Measurements from ENCODE around the gene RPS6KA4.

Gene RPS6KA4

DNA sequence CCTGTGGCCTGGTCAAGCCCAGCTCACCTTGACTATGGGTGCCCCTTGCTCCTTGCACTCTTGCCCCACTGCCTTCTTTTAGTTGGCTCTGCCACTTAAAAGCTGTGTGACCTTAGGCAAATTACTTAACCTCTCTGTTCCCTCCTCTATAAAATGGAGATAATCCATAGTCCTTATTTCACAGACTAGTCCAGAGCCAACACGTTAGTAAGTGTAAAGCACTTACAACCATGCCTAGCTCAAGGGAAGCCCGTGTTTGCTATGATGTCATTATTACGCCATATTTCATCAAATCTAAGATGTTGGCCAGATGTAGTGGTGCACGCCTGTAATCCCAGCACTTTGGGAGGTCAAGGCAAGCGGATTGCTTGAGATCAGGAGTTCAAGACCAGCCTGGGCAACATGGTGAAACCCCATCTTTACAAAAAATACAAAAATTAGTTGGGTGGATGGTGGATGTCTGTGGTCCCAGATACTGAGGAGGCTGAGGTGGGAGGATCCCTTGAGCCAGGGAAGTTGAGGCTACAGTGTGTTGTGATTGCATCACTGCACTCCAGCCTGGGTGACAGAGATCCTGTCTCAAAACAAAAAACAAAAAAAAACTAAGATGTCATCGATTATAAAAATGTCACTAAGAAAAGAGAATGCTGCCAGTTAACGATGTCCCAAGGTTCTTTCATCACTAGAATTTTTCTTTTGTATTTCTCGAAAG, 21.3 kb upstream of the RPS6KA4 start:
- H3K9me3 ChIP-seq (ENCODE audit: low read length), result no peaks in the 10 kb centered on the region
- H3K36me3 ChIP-seq (ENCODE audit: insufficient read depth, low read length), result no peaks in the 10 kb centered on the region
- no peak overlapping the region for H2AFZ ChIP-seq (ENCODE audit: low read depth, low read length)
- peaks cover 26% of the 10 kb centered on the region for H3K27me3 ChIP-seq (ENCODE audit: insufficient read depth, low read length)
- H3K4me1 ChIP-seq (ENCODE audit: insufficient read depth, low read length), result peaks cover 2% of the 10 kb centered on the region
- no peak overlapping the region for H3K4me3 ChIP-seq (ENCODE audit: low read length)

- no peak overlapping the region for H3K4me3 ChIP-seq (ENCODE audit: low read length)
- peaks cover 26% of the 10 kb centered on the region for H3K27me3 ChIP-seq (ENCODE audit: insufficient read depth, low read length)
- no peaks in the 10 kb centered on the region for H3K36me3 ChIP-seq (ENCODE audit: insufficient read depth, low read length)
- peaks cover 2% of the 10 kb centered on the region for H3K4me1 ChIP-seq (ENCODE audit: insufficient read depth, low read length)
- H2AFZ ChIP-seq (ENCODE audit: low read depth, low read length), result no peak overlapping the region
- H3K9me3 ChIP-seq (ENCODE audit: low read length), result no peaks in the 10 kb centered on the region
Observed at GRCh38 chr11:64338716-64339115, 20.2 kb upstream of the RPS6KA4 start.

DNA sequence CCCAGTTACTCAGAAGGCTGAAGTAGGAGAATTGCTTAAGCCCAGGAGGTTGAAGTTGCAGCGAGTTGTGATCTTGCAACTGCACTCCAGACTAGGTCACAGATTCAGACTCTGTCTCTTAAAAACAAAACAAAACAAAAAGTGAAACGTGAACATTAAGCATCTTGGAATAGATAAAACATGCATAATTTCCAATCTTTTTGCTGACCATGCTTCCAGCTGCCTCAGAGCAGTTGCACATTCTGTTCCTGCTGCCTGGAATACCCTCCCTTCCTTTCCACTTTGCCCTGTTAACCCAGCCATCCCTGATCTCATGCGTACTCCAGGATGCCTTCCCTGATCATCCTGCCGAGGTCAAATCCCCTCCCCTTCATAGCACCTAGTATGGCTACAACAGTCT, 19.7 kb upstream of the RPS6KA4 start:
- peaks cover 26% of the 10 kb centered on the region for H3K27me3 ChIP-seq (ENCODE audit: insufficient read depth, low read length)
- H3K36me3 ChIP-seq (ENCODE audit: insufficient read depth, low read length), result no peaks in the 10 kb centered on the region
- peaks cover 2% of the 10 kb centered on the region for H3K4me1 ChIP-seq (ENCODE audit: insufficient read depth, low read length)
- H3K4me3 ChIP-seq (ENCODE audit: low read length), result no peak overlapping the region
- H2AFZ ChIP-seq (ENCODE audit: low read depth, low read length), result no peak overlapping the region
- no peaks in the 10 kb centered on the region for H3K9me3 ChIP-seq (ENCODE audit: low read length)

GRCh38 chr11:64339754-64340408, 19.1 kb upstream of the RPS6KA4 start, which contains the start of gene CCDC88B:
Gene CCDC88B, plus strand, starts transcription at chr11:64340204. Its CDS starts 63 bp downstream, at chr11:64340267.
- Histone ChIP-seq H3K36me3 (ENCODE audit: insufficient read depth, low read length) (no peaks in the 10 kb centered on the region), H3K4me3 (ENCODE audit: low read length) (no peak within 1 kb of the TSS), H3K27me3 (ENCODE audit: insufficient read depth, low read length) (peaks cover 26% of the 10 kb centered on the region), H2AFZ (ENCODE audit: low read depth, low read length) (no peak within 1 kb of the TSS), H3K4me1 (ENCODE audit: insufficient read depth, low read length) (peaks cover 2% of the 10 kb centered on the region), H3K9me3 (ENCODE audit: low read length) (no peaks in the 10 kb centered on the region)

- Histone ChIP-seq H3K36me3 (ENCODE audit: insufficient read depth, low read length) (no peaks in the 10 kb centered on the region), H3K9me3 (ENCODE audit: low read length) (no peaks in the 10 kb centered on the region), H2AFZ (ENCODE audit: low read depth, low read length) (no peak overlapping the region), H3K4me3 (ENCODE audit: low read length) (no peak overlapping the region), H3K27me3 (ENCODE audit: insufficient read depth, low read length) (peaks cover 26% of the 10 kb centered on the region), H3K4me1 (ENCODE audit: insufficient read depth, low read length) (no peaks in the 10 kb centered on the region)
Observed at GRCh38 chr11:64340671-64341335, 18.2 kb upstream of the RPS6KA4 start.

DNA sequence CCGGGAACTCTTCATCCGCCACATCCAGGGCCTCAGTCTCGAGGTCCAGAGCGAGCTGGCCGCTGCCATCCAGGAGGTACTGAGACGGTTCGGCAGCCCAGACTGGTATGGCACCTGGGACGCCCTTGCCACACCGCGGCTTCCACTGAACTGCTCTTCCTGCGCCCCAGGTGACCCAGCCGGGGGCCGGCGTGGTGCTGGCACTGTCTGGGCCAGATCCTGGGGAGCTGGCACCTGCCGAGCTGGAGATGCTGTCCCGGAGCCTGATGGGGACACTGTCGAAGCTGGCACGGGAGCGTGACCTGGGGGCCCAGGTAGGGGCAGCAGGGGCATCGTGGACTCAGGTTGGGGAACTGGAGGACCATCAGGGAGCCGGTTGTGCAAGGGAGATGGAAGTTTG, 17.5 kb upstream of the RPS6KA4 start:
- Histone ChIP-seq H3K9me3 (ENCODE audit: low read length) (no peaks in the 10 kb centered on the region), H3K4me3 (ENCODE audit: low read length) (no peak overlapping the region), H2AFZ (ENCODE audit: low read depth, low read length) (no peak overlapping the region), H3K4me1 (ENCODE audit: insufficient read depth, low read length) (no peaks in the 10 kb centered on the region), H3K27me3 (ENCODE audit: insufficient read depth, low read length) (peaks cover 26% of the 10 kb centered on the region), H3K36me3 (ENCODE audit: insufficient read depth, low read length) (no peaks in the 10 kb centered on the region)

DNA sequence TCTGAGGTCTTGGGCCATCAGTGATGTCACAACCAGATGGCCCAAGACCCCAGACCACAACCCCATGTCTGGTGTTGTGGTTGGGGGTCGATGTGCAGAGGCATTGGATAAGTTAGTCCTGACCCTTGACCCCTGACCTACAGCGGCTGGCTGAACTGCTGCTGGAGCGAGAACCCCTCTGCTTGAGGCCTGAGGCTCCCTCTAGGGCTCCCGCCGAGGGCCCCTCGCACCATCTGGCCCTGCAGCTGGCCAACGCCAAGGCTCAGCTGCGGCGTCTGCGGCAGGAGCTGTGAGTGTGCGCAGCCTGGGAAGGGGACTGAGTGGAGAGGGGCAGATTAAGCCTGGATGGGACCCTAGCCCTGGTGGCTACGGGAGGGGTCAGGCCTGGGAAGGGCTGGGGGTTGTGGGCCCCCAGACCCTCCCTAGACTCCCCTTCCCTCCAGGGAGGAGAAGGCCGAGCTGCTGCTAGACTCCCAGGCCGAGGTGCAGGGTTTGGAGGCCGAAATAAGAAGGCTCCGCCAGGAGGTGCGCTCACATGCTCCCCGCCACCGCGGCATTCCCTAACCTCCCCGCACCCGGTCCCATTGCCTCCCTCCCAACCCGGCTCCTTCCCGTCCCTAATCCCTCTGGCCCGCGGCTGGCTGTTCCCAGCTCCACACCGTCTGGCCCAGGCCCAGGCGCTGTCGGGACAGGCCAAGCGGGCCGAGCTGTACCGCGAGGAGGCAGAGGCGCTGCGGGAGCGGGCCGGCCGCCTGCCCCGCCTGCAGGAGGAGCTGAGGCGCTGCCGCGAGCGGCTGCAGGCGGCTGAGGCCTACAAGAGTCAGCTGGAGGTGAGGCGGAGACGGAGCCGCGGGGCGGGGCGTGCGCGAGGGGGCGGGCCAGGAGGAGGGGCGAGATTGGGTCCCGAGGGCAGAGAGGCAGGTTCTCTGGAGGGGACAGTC, 16.8 kb upstream of the RPS6KA4 start:
- peaks cover 26% of the 10 kb centered on the region for H3K27me3 ChIP-seq (ENCODE audit: insufficient read depth, low read length)
- no peak overlapping the region for H3K4me3 ChIP-seq (ENCODE audit: low read length)
- H3K4me1 ChIP-seq (ENCODE audit: insufficient read depth, low read length), result no peaks in the 10 kb centered on the region
- H3K9me3 ChIP-seq (ENCODE audit: low read length), result no peaks in the 10 kb centered on the region
- no peaks in the 10 kb centered on the region for H3K36me3 ChIP-seq (ENCODE audit: insufficient read depth, low read length)
- H2AFZ ChIP-seq (ENCODE audit: low read depth, low read length), result no peak overlapping the region

GRCh38 chr11:64342869-64343745, 15.9 kb upstream of the RPS6KA4 start:
- peaks cover 26% of the 10 kb centered on the region for H3K27me3 ChIP-seq (ENCODE audit: insufficient read depth, low read length)
- no peak overlapping the region for H3K4me3 ChIP-seq (ENCODE audit: low read length)
- H3K4me1 ChIP-seq (ENCODE audit: insufficient read depth, low read length), result no peaks in the 10 kb centered on the region
- H3K36me3 ChIP-seq (ENCODE audit: insufficient read depth, low read length), result no peaks in the 10 kb centered on the region
- no peak overlapping the region for H2AFZ ChIP-seq (ENCODE audit: low read depth, low read length)
- no peaks in the 10 kb centered on the region for H3K9me3 ChIP-seq (ENCODE audit: low read length)

DNA sequence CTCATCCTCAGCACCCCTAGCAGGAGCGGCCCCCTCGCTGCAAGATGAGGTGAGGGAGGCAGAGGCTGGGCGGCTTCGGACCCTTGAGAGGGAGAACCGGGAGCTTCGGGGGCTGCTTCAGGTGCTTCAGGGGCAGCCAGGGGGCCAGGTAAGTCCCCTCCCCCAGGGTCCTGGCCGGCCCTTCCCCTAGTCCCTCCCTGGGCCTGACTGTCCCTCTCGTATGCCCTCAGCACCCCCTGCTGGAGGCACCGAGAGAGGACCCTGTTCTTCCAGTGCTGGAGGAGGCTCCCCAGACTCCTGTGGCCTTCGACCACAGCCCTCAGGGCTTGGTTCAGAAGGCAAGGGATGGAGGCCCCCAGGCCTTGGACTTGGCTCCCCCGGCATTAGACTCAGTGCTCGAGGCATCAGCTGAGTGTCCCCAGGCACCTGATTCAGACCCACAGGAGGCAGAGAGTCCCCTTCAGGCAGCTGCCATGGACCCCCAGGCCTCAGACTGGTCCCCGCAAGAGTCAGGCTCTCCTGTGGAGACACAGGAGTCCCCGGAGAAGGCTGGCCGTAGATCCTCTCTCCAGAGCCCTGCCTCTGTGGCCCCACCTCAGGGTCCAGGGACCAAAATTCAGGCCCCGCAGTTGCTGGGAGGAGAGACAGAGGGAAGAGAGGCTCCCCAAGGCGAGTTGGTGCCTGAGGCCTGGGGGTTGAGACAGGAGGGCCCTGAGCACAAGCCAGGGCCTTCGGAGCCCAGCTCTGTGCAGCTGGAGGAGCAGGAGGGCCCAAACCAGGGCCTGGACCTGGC, 15.0 kb upstream of the RPS6KA4 start:
- peaks cover 7% of the 10 kb centered on the region for H3K4me1 ChIP-seq (ENCODE audit: insufficient read depth, low read length)
- no peaks in the 10 kb centered on the region for H3K9me3 ChIP-seq (ENCODE audit: low read length)
- H2AFZ ChIP-seq (ENCODE audit: low read depth, low read length), result no peak overlapping the region
- H3K4me3 ChIP-seq (ENCODE audit: low read length), result no peak overlapping the region
- peaks cover 24% of the 10 kb centered on the region for H3K27me3 ChIP-seq (ENCODE audit: insufficient read depth, low read length)
- no peaks in the 10 kb centered on the region for H3K36me3 ChIP-seq (ENCODE audit: insufficient read depth, low read length)

- Histone ChIP-seq H3K9me3 (ENCODE audit: low read length) (no peaks in the 10 kb centered on the region), H3K4me3 (ENCODE audit: low read length) (no peak overlapping the region), H3K27me3 (ENCODE audit: insufficient read depth, low read length) (peaks cover 16% of the 10 kb centered on the region), H3K4me1 (ENCODE audit: insufficient read depth, low read length) (peaks cover 7% of the 10 kb centered on the region), H3K36me3 (ENCODE audit: insufficient read depth, low read length) (no peaks in the 10 kb centered on the region), H2AFZ (ENCODE audit: low read depth, low read length) (no peak overlapping the region)
Observed at GRCh38 chr11:64344787-64345186, 14.2 kb upstream of the RPS6KA4 start.

- Histone ChIP-seq H3K36me3 (ENCODE audit: insufficient read depth, low read length) (no peaks in the 10 kb centered on the region), H3K27me3 (ENCODE audit: insufficient read depth, low read length) (no peaks in the 10 kb centered on the region), H3K4me3 (ENCODE audit: low read length) (no peak overlapping the region), H3K9me3 (ENCODE audit: low read length) (no peaks in the 10 kb centered on the region), H2AFZ (ENCODE audit: low read depth, low read length) (no peak overlapping the region), H3K4me1 (ENCODE audit: insufficient read depth, low read length) (peaks cover 13% of the 10 kb centered on the region)
Observed at GRCh38 chr11:64347193-64347867, 11.6 kb upstream of the RPS6KA4 start.

All from neuron (in vitro differentiated cells).